ENCODE data around the gene ECEL1.
"Not testable (repeated sequence)": the region's sequence is repeated elsewhere in the genome, so short reads cannot be mapped to it uniquely, and the experiment has no call there.

The ECEL1 gene, protein sequence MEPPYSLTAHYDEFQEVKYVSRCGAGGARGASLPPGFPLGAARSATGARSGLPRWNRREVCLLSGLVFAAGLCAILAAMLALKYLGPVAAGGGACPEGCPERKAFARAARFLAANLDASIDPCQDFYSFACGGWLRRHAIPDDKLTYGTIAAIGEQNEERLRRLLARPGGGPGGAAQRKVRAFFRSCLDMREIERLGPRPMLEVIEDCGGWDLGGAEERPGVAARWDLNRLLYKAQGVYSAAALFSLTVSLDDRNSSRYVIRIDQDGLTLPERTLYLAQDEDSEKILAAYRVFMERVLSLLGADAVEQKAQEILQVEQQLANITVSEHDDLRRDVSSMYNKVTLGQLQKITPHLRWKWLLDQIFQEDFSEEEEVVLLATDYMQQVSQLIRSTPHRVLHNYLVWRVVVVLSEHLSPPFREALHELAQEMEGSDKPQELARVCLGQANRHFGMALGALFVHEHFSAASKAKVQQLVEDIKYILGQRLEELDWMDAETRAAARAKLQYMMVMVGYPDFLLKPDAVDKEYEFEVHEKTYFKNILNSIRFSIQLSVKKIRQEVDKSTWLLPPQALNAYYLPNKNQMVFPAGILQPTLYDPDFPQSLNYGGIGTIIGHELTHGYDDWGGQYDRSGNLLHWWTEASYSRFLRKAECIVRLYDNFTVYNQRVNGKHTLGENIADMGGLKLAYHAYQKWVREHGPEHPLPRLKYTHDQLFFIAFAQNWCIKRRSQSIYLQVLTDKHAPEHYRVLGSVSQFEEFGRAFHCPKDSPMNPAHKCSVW

DNA sequence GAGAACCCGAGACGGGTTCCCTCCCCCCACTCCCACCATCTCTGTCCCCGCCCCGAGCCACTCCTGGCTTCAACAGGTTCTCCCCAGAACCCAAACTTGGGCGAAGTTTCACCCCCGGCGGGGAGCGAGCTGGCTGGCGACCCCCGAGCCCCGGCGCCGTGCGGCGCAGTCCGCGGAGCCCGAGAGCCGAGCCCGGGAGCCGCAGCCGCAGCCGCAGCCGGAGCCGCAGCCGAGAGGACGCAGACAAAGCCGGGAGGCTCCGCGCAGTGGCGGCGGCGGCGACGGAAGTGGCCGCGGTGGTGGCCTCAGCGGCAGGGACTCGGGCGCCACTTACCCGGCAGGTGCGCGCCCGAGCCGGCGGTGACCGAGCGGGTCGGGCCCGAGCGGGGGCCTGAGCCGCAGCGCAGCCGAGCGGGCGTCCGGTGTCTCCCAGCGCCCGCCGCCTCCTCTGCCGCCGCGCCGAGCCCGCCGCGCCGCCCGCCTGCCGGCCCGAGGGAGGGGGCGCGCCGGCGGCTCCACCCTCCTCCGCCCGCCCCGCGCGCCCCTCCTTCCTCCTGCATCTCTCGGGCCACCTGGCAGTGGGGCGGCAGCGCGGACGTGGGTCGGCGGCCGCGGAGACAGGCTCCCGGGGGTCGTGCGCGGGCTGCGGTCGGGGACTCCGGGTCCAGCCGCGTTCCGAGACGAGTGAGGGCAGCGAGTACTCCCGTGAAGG is at the start of gene ECEL1:
Gene ECEL1 (minus strand): TSS at position 450 of the 712 bp plus-strand sequence. CDS start 1,181 bp downstream, outside the sequence.
- DNase-seq, result no peak

DNA sequence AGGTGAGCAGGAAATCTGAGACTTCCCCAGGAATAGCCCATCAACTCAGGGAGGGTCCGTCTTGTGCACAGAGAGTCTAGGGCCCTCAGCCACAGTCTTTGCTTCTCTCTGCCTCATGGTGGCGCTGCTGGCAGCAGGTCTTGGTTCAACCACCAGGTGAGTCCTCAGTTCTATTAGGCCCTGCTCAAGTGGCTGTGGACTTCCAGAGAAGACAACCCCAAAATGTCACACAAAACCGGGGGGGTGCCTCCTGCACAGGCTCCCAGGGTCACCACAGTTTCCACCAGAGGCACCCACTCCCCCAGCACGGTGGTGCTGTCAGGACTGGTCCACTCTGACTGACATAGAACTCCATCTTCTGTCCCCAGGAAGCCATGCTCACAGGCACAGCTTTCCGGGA is 49.4 kb upstream of the ECEL1 start:
- DNase-seq, result no peak

DNA sequence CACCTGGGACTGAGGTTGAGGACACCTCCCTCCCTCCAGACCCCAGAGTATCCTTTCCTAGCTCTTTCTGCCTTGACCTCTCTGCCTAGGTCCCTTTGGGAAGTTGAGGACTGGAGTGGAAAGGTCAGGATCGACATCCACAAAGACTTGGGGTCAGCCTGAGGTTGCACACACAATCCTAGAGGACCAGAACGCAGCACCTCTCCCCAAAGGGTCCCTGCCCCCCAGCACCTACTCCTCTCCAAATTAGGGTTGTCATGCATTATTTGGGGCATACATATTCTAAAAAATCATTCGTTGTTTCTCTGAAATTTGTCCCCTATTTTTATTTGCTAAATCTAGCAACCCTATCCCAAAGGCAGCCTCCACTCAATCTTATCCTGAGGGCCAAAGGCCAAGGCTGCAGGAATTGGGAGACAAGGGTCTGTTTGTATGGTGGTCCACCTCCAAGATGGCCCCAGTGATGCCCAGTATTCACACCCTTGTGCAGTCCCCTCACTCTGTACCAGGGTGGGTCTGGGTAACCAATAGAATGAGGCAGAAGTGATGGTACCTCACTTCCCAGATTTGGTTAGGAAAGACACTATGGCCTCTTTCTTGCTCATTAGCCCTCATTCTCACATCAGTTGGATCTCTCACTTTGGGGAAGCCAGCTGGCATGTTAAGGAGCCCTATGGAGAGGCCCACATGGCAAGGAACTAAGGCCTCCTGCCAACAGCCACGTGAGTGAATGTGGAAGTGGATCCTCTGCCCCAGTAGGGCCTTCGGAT is 48.3 kb upstream of the ECEL1 start:
- no peak for DNase-seq

DNA sequence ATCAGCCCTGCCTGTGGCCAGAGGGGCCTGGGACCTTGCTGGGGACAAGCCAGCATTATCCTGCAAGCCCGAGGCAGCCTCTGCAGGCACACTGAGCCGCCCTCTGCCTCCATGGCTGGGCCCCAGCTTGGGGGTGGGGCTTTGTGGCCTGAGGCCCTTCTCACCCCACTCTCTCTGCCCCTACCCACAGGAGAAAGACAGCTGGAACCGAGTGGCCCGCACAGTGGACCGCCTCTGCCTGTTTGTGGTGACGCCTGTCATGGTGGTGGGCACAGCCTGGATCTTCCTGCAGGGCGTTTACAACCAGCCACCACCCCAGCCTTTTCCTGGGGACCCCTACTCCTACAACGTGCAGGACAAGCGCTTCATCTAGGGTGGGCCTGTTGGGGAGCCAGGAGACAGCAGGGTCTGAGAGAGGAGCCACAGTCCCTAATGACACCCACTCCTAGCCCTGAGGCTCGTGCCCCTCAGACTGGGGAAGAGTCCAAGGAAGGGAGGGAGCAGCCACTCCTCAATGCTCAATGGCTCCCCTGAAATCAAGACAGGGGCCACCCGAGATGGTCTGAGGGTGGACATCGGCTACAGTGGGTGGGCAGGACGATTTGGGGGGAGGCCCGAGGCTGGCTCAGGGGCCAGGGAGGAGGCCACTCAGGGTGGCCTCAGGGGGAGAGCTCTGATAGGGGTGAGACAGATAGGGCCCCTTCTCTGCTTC is 47.5 kb upstream of the ECEL1 start:
- DNase-seq, result no peak

DNA sequence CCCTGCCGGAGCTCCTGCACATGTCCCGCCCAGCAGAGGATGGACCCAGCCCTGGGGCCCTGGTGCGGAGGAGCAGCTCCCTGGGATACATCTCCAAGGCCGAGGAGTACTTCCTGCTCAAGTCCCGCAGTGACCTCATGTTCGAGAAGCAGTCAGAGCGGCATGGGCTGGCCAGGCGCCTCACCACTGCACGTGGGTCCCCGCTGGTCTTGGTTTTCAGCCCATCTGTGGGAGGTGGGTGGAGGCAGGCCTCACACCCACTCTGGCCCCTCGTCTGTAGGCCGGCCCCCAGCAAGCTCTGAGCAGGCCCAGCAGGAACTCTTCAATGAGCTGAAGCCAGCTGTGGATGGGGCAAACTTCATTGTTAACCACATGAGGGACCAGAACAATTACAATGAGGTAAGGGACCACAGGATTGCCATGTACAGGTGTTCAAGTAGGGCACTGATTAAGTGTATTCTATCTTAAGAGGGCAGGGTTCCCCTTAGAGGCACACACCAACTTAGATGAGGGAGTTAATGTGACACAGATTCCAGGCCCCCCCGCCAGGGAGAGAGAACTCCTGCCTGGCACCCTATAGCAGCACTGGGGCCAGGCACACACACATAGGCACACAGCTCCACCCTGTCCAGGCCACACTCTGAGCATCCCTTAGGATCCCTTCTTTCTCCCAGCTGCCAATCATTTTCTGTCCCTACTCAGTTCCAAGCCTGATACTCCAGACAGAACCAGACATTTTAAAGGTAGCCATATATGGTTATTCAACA is 46.5 kb upstream of the ECEL1 start:
- DNase-seq, result no peak

DNA sequence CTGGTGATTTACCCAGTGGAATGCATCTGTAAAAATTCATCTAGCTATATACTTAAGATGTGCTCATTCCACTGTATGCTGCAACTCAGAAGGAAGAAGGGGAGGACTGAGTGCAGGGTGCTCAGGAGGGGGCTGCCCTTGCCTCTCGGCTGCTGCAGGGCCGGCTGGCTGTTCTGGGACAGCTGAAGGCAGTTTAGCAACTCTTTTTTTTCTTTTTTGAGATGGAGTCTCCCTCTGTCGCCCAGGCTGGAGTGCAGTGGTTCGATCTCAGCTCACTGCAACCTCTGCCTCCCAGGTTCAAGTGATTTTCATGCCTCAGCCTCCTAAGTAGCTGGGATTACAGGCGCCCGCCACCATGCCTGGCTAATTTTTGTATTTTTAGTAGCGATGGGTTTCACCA is 45.2 kb upstream of the ECEL1 start:
- DNase-seq, result not testable (repeated sequence)

DNA sequence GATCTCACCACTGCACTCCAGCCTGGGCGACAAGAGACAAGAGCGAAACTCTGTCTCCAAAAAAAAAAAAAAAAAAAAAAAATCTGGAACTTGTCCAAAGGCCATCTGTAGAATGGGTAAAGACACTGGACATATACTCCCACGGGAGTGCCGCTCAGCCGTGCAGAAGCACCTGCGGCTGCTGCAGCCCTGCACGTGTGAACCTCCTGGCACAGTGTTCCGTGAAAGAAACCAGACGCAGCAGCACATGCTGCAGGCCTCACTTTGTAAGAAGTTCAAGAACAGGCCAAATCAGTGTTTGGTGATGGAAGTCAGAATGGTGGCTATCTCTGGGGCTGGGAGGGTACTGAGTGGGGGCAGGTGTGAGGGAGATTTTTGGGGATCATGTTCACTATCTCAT is 44.8 kb upstream of the ECEL1 start:
- DNase-seq, result no peak

DNA sequence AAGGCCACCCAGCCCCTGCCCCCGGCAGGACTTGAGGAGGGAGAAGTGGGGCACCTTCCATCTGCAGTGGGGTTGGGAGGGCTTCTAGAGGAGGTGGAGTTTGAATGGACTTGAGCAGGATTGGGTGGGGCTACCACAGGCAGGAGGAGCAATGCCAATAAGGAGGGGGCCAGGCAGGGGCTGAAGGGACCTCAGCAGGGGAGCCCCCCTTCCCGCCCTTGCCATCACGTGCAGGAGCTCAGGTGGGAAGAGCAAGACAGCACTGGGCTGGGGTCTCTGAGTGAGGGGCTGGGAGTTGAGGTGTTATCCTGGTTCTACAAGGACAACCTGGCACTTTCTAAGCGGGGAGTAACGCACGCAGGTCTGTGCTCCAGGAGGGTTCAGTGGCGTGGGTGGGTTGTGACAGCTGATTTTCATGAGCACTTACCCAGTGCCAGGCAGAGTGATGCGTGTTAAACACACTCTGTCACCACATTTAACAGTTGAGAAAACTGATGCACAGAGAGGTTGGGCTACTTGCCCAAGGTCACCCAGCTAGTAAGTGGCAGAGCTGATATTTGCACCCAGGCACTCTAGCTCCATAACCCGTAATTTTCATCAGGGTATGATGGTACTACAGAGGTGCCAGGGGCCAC is 43.1 kb upstream of the ECEL1 start:
- no peak for DNase-seq

DNA sequence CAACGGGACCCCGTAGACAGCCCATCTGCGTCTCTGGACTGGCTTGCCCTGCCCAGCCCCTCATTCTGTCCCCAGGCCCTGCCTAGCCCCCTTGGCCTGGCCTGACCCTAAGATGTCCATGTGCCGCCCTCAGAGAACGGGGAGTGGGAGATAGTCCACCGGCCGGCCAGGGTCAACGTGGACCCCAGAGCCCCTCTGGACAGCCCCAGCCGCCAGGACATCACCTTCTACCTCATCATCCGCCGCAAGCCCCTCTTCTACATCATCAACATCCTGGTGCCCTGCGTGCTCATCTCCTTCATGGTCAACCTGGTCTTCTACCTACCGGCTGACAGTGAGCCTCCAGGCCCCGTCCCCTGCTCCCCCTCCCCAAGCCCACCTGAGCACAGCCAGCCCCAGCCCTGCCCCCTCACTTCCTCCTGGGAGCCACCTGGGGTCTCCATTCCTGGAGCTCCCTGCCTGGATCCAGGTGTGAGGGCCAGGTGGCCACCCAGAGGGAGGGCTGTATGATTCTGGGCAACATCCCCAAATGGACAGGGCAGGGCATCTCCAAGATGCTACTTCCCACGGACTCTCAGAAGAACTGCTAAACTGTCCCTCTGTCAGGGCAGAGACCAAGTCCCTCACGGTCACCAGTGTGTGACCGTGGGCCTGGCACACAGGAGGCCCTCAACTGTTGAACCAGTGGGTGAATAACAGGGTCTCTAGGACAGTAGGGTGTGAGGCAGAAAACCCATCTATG is 42.3 kb upstream of the ECEL1 start:
- DNase-seq, result no peak

DNA sequence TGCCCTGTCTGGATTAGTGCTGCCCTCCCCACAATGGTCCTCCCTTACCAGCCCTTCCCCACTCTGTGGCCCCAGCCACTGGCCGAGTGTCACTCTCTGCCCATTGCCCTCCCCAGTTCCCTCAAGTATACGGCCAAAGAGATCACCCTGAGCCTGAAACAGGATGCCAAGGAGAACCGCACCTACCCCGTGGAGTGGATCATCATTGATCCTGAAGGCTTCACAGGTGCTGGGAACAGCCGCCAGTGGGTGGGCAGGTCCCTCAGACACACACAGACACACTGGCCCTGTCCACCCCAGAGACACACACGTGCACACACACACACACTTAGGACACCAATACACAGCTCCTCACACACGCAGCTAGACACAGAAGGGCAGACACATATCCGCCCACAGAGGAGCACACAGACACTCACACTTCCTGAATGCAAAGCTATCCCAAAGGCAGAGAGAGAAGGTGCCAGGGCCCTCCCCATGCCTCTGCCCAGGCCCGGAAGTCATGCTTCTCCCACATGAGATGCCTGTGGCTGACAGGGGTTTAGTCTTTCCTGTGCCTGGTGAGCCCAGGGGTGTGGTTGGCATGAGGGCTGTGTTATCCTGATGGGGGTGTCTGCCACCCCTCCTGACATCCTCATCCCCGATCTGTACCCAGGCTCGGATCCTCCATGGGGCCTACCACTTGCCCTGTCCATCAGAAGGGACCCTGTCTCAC is 41.3 kb upstream of the ECEL1 start:
- no peak for DNase-seq

DNA sequence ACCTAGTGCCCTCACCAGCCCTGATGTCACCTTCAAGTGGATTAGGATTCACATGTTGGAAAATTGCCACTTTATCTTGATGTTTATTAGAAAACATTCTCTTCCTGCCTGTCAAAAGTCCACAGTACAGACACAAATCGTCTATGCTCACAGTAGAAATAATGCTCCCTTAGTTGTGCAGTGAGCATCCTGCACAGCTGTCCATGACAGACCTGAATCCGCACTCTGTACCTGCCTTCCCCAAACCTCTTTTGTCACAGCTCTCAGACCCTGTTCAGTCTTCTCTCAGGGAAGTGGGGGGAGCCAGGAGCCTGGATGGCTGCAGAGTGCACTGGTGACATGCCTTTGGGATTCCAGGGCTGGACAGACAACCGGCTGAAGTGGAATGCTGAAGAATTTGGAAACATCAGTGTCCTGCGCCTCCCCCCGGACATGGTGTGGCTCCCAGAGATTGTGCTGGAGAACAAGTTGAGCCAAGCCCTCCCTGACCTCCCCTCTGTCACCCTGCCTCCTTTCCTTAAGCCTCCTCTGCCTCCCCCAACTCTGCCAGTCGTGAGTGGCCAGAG is 40.4 kb upstream of the ECEL1 start:
- no peak for DNase-seq

DNA sequence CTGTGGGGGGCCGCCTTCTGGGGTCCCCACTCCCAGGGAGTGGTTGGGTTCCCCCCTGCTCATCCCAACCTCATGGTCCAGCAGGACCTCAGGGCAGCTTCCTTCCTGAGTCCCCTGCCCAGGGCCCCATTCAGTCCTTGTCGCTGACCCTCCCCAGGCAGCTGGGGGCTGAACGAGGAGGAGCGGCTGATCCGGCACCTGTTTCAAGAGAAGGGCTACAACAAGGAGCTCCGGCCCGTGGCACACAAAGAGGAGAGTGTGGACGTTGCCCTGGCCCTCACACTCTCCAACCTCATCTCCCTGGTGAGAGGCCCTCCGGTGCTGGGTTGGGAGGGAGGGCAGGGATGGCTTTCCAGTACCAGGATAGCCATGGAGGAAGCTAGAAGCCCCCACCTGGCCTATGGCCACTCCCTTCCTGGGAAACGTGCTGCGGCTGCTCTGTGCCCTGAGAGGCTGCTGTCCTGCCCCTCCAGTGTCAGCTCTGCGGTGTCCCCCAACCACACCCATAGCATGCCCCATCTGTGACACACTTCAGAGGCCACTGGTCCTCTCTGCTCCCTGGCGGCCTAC is 38.8 kb upstream of the ECEL1 start:
- no peak for DNase-seq

DNA sequence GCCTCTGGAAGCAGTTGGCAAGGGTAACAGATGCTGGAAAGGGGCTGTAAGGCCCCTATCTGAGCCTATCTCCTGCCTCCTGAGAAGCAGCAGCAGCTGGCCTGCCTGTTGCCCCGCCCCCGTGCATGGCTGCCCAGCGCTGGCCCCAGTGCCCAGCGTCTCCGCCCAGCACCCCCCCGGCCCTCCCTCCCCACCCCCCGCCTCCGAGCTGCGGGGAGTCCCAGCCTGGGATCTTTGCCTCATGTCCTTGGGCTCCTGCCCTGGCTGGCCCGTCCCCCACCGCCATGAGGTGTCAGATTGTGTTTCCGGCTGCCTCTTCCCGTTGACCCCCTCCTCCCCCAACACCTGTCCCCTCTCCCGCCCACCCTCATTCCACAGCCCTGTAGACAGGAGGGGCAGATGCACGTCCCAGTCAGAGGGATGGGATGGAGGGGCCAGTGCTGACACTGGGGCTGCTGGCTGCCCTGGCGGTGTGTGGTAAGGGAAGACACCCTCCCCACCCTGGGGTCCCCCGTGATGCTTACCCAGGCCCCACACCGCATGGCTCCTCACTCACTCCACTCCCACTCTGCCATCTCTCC is 38.2 kb upstream of the ECEL1 start, which contains the start of gene CHRND:
Gene CHRND (plus strand): TSS at position 370 of the 581 bp plus-strand sequence. CDS start 56 bp downstream, at position 426.
- peak in 6 of 14 donors; percentile 21 to 48 (median 39) for DNase-seq

DNA sequence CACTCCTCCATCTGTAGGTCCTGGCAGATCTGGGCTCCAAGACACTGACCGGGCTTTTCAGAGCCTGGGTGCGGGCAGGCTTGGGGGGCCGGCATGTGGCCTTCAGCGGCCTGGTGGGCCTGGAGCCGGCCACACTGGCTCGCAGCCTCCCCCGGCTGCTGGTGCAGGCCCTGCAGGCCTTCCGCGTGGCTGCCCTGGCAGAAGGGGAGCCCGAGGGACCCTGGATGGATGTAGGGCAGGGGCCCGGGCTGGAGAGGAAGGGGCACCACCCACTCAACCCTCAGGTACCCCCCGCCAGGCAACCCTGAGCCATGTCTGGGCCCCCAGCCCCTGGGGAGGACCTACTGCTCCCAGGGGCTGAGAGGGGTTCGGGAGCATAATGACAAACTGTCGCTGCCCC is 37.6 kb upstream of the ECEL1 start:
- no peak for DNase-seq

DNA sequence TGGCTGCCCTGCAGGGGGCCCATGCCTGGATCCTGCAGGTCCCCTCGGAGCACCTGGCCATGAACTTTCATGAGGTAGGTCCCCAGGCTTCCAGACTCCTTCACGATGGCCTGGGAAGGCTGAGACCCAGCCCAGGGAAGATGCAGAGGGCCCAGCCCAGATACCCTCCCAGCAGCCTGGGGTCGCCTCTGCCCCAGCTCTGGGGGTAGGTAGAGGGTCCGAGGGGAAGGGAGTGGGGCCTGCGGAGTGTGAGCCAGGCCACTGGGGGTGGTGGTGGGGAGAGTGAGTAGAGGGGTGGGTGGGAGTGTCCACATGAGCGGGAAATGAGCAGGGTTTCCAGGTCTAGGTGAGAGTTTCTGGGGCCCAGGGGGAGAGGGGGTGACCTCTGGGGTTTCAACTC is 37.1 kb upstream of the ECEL1 start:
- DNase-seq, result no peak

DNA sequence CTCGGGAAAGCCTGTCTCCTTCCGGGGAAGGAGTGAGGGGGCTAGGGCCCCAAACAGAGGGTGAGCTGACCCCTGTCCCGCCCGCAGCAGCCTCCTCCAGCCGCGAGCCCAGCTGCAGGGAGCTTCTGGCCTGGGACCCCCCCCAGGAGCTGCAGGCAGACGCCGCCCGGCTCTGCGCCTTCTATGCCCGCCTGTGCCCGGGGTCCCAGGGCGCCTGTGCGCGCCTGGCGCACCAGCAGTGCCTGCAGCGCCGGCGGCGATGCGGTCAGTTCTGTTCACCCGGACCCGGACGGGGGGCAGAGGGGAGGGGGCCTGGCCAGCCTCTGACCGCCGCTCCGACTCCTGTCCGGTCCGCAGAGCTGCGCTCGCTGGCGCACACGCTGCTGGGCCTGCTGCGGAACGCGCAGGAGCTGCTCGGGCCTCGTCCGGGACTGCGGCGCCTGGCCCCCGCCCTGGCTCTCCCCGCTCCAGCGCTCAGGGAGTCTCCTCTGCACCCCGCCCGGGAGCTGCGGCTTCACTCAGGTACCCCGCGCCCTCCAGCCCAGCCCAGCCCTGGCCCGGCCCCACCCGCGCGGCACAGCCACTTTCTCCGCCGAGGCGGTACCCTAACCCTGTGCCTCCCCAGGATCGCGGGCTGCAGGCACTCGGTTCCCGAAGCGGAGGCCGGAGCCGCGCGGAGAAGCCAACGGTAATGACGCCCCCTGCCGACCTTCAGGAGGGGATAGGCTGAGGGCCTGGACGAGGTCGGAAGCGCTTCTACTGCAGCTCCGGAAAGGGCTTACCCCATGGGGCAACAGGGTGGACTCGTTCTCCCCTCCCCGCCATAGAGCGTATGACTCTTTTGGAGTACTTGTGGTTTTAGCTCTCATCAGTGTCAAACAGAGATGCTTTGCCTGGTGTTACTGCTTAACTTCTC is 36.3 kb upstream of the ECEL1 start:
- DNase-seq, result peak in 1 of 14 donors; percentile 36

DNA sequence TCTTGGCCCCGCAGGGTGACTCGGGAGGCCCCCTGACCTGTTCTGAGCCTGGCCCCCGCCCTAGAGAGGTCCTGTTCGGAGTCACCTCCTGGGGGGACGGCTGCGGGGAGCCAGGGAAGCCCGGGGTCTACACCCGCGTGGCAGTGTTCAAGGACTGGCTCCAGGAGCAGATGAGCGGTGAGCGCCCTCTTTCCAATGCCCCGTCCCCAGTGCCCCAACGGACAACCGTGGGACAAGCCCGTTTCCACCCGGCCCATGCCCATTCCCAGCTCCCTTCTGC is 35.7 kb upstream of the ECEL1 start:
- DNase-seq, result no peak

All from C1 segment of cervical spinal cord (tissue), 14 donors.